ENCODE measurements around the gene KLHL25. TPM values are rescaled to one million over a fixed set of nuclear protein-coding genes. Genes with fewer than 3 reads are reported as not detected.

KLHL25 gene
- total and polyA plus RNA-seq, 2 of the 8 experiments (the other 6 are each of a cell fraction or from before 2014, with no cell fraction given), result 16.5 to 22.0 TPM

DNA sequence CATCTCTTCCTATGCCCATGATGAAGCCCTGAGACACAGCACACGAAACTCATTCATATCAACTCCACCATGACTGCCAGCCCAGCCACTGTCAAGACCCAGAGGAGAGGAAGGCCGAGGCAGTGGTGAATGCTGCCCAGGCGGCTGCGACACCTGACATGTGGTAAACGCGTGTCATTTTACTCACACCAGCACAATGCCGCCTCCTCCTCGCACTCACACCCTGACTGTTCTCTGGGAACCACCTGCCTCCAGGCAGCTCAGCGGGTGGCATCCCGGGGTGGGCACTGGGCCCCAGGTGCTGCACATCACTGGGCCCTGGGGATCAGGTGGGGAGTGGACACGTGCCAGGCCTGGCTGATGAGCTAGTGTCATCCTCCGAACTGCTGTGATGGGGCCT lies 21.5 kb downstream of the KLHL25 start (continued):
- TF ChIP-seq, protein P1, sequence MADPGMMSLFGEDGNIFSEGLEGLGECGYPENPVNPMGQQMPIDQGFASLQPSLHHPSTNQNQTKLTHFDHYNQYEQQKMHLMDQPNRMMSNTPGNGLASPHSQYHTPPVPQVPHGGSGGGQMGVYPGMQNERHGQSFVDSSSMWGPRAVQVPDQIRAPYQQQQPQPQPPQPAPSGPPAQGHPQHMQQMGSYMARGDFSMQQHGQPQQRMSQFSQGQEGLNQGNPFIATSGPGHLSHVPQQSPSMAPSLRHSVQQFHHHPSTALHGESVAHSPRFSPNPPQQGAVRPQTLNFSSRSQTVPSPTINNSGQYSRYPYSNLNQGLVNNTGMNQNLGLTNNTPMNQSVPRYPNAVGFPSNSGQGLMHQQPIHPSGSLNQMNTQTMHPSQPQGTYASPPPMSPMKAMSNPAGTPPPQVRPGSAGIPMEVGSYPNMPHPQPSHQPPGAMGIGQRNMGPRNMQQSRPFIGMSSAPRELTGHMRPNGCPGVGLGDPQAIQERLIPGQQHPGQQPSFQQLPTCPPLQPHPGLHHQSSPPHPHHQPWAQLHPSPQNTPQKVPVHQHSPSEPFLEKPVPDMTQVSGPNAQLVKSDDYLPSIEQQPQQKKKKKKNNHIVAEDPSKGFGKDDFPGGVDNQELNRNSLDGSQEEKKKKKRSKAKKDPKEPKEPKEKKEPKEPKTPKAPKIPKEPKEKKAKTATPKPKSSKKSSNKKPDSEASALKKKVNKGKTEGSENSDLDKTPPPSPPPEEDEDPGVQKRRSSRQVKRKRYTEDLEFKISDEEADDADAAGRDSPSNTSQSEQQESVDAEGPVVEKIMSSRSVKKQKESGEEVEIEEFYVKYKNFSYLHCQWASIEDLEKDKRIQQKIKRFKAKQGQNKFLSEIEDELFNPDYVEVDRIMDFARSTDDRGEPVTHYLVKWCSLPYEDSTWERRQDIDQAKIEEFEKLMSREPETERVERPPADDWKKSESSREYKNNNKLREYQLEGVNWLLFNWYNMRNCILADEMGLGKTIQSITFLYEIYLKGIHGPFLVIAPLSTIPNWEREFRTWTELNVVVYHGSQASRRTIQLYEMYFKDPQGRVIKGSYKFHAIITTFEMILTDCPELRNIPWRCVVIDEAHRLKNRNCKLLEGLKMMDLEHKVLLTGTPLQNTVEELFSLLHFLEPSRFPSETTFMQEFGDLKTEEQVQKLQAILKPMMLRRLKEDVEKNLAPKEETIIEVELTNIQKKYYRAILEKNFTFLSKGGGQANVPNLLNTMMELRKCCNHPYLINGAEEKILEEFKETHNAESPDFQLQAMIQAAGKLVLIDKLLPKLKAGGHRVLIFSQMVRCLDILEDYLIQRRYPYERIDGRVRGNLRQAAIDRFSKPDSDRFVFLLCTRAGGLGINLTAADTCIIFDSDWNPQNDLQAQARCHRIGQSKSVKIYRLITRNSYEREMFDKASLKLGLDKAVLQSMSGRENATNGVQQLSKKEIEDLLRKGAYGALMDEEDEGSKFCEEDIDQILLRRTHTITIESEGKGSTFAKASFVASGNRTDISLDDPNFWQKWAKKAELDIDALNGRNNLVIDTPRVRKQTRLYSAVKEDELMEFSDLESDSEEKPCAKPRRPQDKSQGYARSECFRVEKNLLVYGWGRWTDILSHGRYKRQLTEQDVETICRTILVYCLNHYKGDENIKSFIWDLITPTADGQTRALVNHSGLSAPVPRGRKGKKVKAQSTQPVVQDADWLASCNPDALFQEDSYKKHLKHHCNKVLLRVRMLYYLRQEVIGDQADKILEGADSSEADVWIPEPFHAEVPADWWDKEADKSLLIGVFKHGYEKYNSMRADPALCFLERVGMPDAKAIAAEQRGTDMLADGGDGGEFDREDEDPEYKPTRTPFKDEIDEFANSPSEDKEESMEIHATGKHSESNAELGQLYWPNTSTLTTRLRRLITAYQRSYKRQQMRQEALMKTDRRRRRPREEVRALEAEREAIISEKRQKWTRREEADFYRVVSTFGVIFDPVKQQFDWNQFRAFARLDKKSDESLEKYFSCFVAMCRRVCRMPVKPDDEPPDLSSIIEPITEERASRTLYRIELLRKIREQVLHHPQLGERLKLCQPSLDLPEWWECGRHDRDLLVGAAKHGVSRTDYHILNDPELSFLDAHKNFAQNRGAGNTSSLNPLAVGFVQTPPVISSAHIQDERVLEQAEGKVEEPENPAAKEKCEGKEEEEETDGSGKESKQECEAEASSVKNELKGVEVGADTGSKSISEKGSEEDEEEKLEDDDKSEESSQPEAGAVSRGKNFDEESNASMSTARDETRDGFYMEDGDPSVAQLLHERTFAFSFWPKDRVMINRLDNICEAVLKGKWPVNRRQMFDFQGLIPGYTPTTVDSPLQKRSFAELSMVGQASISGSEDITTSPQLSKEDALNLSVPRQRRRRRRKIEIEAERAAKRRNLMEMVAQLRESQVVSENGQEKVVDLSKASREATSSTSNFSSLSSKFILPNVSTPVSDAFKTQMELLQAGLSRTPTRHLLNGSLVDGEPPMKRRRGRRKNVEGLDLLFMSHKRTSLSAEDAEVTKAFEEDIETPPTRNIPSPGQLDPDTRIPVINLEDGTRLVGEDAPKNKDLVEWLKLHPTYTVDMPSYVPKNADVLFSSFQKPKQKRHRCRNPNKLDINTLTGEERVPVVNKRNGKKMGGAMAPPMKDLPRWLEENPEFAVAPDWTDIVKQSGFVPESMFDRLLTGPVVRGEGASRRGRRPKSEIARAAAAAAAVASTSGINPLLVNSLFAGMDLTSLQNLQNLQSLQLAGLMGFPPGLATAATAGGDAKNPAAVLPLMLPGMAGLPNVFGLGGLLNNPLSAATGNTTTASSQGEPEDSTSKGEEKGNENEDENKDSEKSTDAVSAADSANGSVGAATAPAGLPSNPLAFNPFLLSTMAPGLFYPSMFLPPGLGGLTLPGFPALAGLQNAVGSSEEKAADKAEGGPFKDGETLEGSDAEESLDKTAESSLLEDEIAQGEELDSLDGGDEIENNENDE (IDR thresholded peaks at IDR 0.05; ENCODE audit: insufficient replicate concordance, low read length), result no peak
- no peak for TF ChIP-seq SUZ12 (IDR thresholded peaks at IDR 0.05; ENCODE audit: low read length)
- TF ChIP-seq BCL11A (IDR thresholded peaks at IDR 0.05; ENCODE audit: low read depth in 2 of 2, low read length in 2 of 2), result no peak
- TF ChIP-seq PHF8 (conservative IDR thresholded peaks at IDR 0.05; ENCODE audit: low read depth, low read length), result no peak
- TF ChIP-seq GABPA (IDR thresholded peaks at IDR 0.05; ENCODE audit: borderline replicate concordance, insufficient read depth, low read length), result no peak
- TF ChIP-seq NANOG (IDR thresholded peaks at IDR 0.05; ENCODE audit: insufficient read depth, low read depth, low read length, poor library complexity, severe bottlenecking), result no peak
- TF ChIP-seq CBX8 (IDR thresholded peaks at IDR 0.05; ENCODE audit: borderline replicate concordance, low read depth, low read length), result no peak
- TF ChIP-seq SRF (IDR thresholded peaks at IDR 0.05; ENCODE audit: low read depth, low read length), result no peak
- no peak for TF ChIP-seq SP4 (IDR thresholded peaks at IDR 0.05; ENCODE audit: low read length)
